Posterior cingulate gyrus (tissue), 11 donors: ENCODE results near the gene ESYT2.

ENCODE experiments used
- DNase-seq, 10 donors: peaks; one replicate each; pipeline versions ENCODE4 v3.0.0 to v3.0.0-alpha.2; 2020 to 2021; ENCODE audit warnings: mixed read lengths in 3 of 10
- intact Hi-C: fragments of 100-400 bp; cut with DNase I; formaldehyde crosslinking; loops from one replicate; pipeline ENCODE4 v1.15.1; 2023

Gene ESYT2

DNA sequence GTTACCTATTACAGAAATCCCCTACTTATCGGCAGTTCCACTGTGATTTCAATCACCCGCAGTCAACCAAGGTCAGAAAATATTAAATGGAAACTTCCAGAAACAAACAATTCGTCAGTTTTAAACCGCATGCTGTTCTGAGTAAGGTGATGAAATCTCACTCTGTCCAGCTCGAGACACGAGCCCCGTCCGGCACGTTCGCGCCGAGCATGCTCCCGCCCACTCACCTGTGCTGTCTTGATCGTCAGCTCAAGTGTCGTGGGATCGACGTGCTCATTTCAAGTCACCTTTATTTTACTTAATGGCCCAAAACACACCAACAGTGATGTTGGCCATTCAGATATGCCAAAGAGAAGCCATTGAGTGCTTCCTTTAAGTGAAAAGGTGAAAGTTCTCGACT is 21.2 kb downstream of the ESYT2 start:
- no peak for DNase-seq
- intact Hi-C loops: no loop called here

GRCh38 chr7:158805937-158806336 is 23.4 kb downstream of the ESYT2 start:
- no peak for DNase-seq
- intact Hi-C loops: no loop called here

DNA sequence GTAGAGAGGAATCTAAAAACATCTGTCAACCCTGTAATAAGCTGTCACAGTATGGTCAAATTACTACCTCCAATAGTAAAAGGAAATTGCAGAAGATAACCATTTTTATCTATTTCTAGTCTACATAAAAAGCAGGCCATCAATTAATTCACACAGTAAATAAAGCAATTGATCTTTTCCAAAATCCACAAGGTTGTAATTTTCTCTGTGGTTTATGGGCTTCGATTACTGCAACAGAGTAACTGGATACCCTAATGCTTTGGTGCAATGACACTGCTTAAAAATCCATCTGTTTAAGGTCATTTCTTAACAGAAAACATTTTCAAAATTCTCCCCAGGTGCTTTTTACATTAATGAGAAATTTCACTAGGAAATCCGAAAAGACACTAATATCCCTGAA is 23.9 kb downstream of the ESYT2 start:
- DNase-seq: no peak
- intact Hi-C loops: no loop called here

- no peak for DNase-seq
These were observed 25.0 kb downstream of the ESYT2 start for GRCh38 chr7:158804335-158804734.

DNA sequence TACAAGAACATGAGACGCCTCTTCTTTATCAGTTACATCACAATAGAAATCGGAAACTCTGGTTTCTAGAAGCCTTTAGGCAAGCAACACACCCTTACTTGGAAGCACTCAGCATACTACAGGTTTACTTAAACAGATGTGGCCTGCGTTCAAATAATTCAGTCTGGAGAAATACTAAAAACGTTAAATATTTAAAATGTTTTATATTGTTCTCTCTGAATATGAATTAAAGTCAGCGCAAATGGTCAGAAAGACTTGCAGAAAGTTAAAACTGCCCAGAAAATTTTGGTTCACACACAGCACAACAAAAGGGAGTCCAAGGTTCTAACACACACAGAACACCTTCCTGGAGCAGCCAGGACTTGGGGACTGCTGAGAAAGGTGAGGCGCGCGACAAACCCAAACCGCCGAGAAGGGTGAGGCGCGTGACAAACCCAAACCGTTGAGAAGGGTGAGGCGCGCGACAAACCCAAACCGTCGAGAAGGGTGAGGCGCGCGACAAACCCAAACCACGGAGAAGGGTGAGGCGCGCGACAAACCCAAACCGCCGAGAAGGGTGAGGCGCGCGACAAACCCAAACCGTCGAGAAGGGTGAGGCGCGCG is 25.8 kb downstream of the ESYT2 start:
- intact Hi-C loops: no loop called here
- DNase-seq: no peak

More at GRCh38 chr7:158804335-158804734, 25.0 kb downstream of the ESYT2 start:
- intact Hi-C loops: no loop called here

GRCh38 chr7:158802535-158803366 is 26.6 kb downstream of the ESYT2 start:
- intact Hi-C loops: no loop called here
- DNase-seq: no peak

- intact Hi-C loops: no loop called here
- no peak for DNase-seq
These were observed 30.6 kb downstream of the ESYT2 start for GRCh38 chr7:158798741-158799140.

- intact Hi-C loops: no loop called here
- DNase-seq: no peak
These were observed 32.6 kb downstream of the ESYT2 start for GRCh38 chr7:158796667-158797066.

DNA sequence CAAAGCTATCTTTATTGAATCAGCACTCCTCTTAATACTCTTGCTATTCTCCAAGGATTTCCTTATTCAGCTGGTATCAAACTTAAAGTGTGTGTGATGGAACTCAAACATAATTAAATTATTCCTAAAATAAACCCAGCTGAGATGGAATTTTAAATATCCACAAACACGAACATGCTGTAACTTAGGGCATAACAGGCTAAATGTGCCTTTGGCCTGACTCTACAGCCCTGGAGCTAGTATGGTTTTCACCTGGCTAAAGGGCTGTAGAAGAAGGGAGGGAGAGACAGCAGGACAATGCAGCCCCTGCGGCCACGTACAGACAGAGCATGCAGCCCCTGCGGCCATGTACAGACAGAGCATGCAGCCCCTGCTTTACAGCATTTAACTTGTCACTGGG is 34.0 kb downstream of the ESYT2 start:
- no peak for DNase-seq
- intact Hi-C loops: no loop called here

- intact Hi-C loops: no loop called here
- DNase-seq: no peak
These were observed 38.2 kb downstream of the ESYT2 start for GRCh38 chr7:158791107-158791506.

GRCh38 chr7:158789842-158790241 is 39.5 kb downstream of the ESYT2 start:
- no peak for DNase-seq
- intact Hi-C loops: no loop called here

DNA sequence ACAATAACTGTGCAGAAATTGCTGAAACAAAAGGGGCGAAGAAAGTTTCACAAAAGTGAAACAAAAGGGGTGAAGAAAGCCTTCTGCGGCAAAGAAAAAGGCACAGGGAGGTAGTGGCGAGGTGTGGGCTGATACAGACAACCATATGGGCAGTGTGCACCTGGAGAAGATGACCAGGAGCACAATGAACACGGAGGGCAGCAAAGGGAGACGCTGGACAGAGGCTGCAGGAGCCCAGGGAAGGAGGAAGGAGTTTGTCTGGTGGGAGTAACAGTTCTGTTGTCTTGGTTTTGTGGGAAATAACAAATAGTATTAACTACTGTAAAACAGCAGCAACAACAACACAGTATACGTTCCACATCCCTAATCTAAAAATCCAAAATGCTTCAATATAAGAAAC is 42.4 kb downstream of the ESYT2 start:
- intact Hi-C loops: no loop called here
- no peak for DNase-seq

DNA sequence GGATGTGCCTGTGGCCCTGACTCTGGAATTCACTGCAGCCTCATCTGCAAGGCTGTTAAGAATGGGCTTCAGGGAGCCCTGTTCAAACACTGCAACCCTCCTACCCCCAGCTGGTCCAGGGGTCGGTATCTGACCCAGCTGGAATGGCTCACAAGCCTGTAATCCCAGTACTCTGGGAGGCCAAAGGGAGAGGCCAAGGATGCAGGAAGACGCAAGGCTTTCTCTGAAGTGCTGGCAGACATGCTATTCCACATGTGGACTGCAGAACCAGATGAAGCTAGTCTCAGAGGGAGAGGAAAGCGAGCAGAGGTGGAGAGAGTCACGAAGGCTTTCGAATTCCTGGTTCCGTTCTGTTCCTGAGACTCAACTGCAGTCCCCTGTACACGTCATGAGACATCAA is 45.0 kb downstream of the ESYT2 start:
- no peak for DNase-seq

GRCh38 chr7:158783595-158783994 is 45.7 kb downstream of the ESYT2 start:
- DNase-seq: no peak
- intact Hi-C loops: no loop called here

More for the DNA sequence above, 45.0 kb downstream of the ESYT2 start:
- intact Hi-C loops: no loop called here

- DNase-seq: peak in 2 of 10 donors; percentile 8 to 70
- intact Hi-C loops: no loop called here
These were observed 46.4 kb downstream of the ESYT2 start for GRCh38 chr7:158782761-158783401.

GRCh38 chr7:158781974-158782664 is 47.2 kb downstream of the ESYT2 start:
- intact Hi-C loops: no loop called here
- DNase-seq: no peak

DNA sequence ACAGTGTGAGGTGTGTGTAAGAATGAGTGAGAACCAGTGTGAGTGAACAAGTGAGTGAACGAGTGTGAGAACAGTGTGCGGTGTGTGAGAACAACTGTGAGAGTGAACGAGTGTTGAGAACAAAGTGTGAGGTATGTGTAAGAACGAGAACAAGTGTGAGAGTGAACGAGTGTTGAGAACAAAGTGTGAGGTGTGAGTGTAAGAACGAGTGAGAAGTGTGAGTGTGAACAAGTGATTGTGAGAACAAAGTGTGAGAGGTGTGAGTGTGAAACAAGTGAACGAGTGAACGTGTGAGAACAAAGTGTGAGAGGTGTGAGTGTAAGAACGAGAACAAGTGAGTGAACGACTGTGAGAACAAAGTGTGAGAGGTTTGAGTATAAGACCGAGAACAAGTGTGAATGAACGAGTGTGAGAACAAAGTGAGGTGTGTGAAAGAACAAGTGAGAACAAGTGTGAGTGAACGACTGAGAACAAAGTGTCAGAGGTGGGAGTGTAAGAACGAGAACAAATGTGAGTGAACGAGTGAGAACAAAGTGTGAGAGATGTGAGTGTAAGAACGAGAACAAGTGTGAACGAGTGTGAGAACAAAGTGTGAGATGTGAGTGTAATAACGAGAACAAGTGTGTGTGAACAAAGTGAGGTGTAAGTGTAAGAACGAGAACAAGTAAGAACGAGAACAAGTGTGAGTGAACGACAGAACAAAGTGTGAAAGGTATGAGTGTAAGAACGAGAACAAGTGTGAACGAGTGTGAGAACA is 47.9 kb downstream of the ESYT2 start:
- intact Hi-C loops: no loop called here
- no peak for DNase-seq

GRCh38 chr7:158779061-158780000 is 50.0 kb downstream of the ESYT2 start:
- no peak for DNase-seq
- intact Hi-C loops: no loop called here

DNA sequence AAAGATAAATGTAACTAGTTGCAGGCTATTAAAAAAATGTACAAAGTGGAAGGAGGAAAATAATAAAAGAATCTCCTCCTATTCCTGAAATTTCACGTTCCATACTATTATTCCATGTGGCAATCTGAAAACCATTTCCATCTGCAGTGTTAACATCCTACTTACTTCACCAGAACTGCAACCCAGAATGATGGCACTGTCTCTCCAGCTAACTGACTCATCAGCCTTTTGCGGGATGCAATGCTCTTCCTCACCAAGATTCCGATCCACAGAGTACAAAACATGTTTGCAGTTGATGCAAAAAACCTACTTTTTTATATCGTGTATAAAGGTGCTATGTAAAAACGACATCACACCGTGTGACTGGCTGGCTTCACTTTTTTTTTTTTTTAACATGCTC is 50.8 kb downstream of the ESYT2 start:
- DNase-seq: no peak
- intact Hi-C loops: no loop called here
